ENCODE measurements around the gene GRN. TPM values are rescaled to one million over a fixed set of nuclear protein-coding genes. Genes with fewer than 3 reads are reported as not detected.

The GRN gene
- total RNA-seq, 1 donor from 2014 or later: 144 TPM

- DNase-seq (ENCODE audit: low spot score in 2 of 2, unreplicated experiment in 2 of 2): no peak
- Mint-ChIP-seq H3K36me3 (no peaks in the 10 kb centered on the region), H3K9me3 (no peaks in the 10 kb centered on the region), H3K4me1 (peaks cover 3% of the 10 kb centered on the region), H3K27me3 (ENCODE audit: low read depth) (peaks cover 6% of the 10 kb centered on the region), H3K4me3 (no peak overlapping the region), H3K27ac (no peak overlapping the region)
- TF ChIP-seq, protein P1, sequence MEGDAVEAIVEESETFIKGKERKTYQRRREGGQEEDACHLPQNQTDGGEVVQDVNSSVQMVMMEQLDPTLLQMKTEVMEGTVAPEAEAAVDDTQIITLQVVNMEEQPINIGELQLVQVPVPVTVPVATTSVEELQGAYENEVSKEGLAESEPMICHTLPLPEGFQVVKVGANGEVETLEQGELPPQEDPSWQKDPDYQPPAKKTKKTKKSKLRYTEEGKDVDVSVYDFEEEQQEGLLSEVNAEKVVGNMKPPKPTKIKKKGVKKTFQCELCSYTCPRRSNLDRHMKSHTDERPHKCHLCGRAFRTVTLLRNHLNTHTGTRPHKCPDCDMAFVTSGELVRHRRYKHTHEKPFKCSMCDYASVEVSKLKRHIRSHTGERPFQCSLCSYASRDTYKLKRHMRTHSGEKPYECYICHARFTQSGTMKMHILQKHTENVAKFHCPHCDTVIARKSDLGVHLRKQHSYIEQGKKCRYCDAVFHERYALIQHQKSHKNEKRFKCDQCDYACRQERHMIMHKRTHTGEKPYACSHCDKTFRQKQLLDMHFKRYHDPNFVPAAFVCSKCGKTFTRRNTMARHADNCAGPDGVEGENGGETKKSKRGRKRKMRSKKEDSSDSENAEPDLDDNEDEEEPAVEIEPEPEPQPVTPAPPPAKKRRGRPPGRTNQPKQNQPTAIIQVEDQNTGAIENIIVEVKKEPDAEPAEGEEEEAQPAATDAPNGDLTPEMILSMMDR (IDR thresholded peaks at IDR 0.05; ENCODE audit: unreplicated experiment): no peak
These were observed 29.4 kb downstream of the GRN start for GRCh38 chr17:44374306-44375195.

- H3K4me3 Mint-ChIP-seq: no peak overlapping the region
- DNase-seq (ENCODE audit: low spot score in 2 of 2, unreplicated experiment in 2 of 2): no peak
These were observed 30.3 kb downstream of the GRN start for GRCh38 chr17:44375196-44376017.

DNA sequence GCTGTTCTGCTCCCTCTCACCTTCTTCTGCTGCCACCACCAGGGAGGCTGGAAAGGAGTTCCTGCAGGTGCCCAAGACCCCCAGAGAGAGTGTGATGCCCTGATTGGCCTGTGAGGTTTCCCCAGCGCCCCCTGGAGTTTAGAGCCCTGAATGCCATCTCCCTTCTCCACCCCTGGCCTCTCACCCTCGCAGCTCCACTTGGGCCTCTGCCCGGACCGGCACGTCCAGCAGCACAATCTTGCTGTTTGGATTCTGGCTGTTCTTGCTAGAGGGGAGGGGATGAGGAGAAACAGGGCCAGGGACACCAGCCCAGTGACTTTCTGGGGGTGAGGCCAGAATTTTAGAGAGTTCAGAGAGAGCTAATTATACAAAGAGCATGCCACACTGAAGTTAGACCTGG, 31.0 kb downstream of the GRN start:
- Mint-ChIP-seq H3K27me3 (ENCODE audit: low read depth) (peaks cover 6% of the 10 kb centered on the region), H3K27ac (no peak overlapping the region), H3K4me1 (peaks cover 3% of the 10 kb centered on the region), H3K36me3 (no peaks in the 10 kb centered on the region), H3K9me3 (no peaks in the 10 kb centered on the region), H3K4me3 (no peak overlapping the region)
- no peak for DNase-seq (ENCODE audit: low spot score in 2 of 2, unreplicated experiment in 2 of 2)
- TF ChIP-seq, protein P1 (IDR thresholded peaks at IDR 0.05; ENCODE audit: unreplicated experiment): peak; percentile 19

More at GRCh38 chr17:44375196-44376017, 30.3 kb downstream of the GRN start:
- no peak overlapping the region for H3K27ac Mint-ChIP-seq
- H3K4me1 Mint-ChIP-seq: peaks cover 3% of the 10 kb centered on the region
- H3K27me3 Mint-ChIP-seq (ENCODE audit: low read depth): peaks cover 6% of the 10 kb centered on the region
- TF ChIP-seq, protein P1 (IDR thresholded peaks at IDR 0.05; ENCODE audit: unreplicated experiment): no peak
- H3K9me3 Mint-ChIP-seq: no peaks in the 10 kb centered on the region
- H3K36me3 Mint-ChIP-seq: no peaks in the 10 kb centered on the region

DNA sequence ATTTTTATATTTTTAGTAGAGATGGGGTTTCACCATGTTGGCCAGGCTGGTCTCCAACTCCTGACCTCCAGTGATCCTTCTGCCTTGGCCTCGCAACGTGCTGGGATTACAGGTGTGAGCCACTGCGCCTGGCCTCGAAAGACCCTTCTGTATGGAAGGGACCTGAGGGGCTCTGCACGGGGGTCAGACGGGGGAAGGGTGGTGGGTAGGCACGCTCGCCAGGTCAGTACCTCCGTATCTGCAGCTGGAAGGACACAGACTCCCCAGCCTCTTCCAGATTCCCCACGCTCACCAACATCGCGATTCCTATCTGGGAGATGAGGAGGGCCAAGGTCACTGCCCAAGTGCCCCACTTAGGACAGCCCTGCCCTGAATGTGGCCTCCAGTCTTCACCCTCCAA, 31.7 kb downstream of the GRN start:
- TF ChIP-seq, protein P1 (IDR thresholded peaks at IDR 0.05; ENCODE audit: unreplicated experiment): no peak
- Mint-ChIP-seq H3K36me3 (no peaks in the 10 kb centered on the region), H3K4me1 (peaks cover 3% of the 10 kb centered on the region), H3K27me3 (ENCODE audit: low read depth) (peaks cover 6% of the 10 kb centered on the region), H3K4me3 (no peak overlapping the region), H3K27ac (no peak overlapping the region), H3K9me3 (no peaks in the 10 kb centered on the region)
- DNase-seq (ENCODE audit: low spot score in 2 of 2, unreplicated experiment in 2 of 2): no peak

GRCh38 chr17:44378171-44378705, 33.1 kb downstream of the GRN start:
- Mint-ChIP-seq H3K9me3 (no peaks in the 10 kb centered on the region), H3K27ac (no peak overlapping the region), H3K4me1 (peaks cover 3% of the 10 kb centered on the region), H3K36me3 (no peaks in the 10 kb centered on the region), H3K4me3 (no peak overlapping the region), H3K27me3 (ENCODE audit: low read depth) (peaks cover 10% of the 10 kb centered on the region)
- TF ChIP-seq, protein P1 (IDR thresholded peaks at IDR 0.05; ENCODE audit: unreplicated experiment): no peak
- no peak for DNase-seq (ENCODE audit: low spot score in 2 of 2, unreplicated experiment in 2 of 2)
